HG02678 (cell line): ENCODE data around the gene TMPRSS6.

ENCODE experiments used
- ATAC-seq: cut with Tn5 transposase; IDR thresholded peaks from one replicate; pipeline ENCODE4 v1.9.1; 2021; ENCODE audit warnings: mild to moderate bottlenecking, moderate library complexity; ENCODE audit not compliant: unreplicated experiment

Gene TMPRSS6

DNA sequence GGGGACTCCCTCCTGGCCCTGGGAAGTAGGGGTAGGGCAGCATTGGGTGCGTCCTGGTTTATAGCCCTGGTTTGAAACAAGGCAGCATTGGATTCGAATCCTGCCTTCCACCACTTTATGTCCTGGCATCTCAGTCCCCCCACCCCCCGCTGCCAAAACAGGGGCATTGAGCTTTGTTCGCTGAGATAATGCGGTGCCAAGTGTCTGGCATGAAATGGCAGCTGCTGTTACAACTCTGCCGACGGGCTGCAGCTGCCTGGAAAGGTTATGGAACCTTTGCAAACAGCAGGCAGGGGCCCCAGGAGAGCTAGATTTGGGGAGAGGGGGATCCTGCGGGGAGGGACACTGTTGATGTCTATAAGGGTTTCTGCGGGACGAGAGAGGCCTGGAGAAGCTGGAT lies 92.2 kb downstream of the TMPRSS6 start:
- no peak for ATAC-seq

DNA sequence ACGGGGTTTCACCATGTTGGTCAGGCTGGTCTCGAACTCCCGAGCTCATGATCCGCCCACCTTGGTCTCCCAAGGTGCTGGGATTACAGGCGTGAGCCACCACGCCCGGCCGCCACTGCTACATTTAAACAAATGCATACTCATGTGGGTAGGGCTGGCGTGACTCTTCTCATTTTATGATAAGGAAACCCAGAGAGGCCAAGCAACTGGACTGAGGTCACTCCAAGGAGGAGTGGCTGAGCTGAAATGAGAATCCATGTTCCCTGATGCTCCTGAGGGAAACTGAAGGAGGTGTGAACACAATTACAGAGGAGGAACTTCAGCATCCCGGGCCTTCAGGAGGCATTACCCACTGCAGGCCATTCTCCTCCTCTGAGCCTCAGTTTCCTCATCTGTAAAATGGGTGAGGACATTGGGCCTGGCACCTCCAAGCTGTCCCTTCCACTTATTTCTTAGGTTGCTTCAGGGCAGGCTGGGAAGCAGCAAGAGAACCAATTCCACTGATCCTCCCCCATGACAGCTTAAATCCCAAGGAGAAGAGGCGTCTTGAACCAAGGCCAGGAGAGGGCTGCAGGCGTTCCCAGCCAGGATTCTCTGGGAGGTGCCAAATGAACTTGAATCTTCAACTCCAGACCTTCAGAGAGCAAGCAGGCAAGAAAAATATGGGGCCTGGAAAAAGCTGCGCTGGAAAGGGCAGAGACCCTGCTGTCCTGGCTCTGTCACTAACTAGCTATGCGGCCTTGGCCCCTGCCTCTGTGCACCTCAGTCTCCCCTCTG lies 93.2 kb downstream of the TMPRSS6 start:
- ATAC-seq, result no peak

DNA sequence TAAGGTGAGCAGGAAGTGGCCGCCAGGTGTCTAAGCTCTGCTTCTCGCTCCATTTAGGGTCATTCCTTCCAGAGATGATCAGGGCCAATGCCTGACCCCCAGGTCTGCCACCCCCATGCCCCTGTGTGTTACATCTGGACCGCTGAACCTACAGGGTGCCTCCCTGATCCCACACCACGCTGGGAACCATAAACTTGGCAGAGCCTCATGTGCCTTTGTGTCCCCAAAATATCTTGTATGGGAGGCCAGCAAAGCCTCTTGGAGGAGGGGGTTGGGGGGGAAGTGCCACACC lies 94.0 kb downstream of the TMPRSS6 start:
- no peak for ATAC-seq
